GM15510 (cell line): ENCODE data around the gene PDGFD.

Experiments
- POLR2A ChIP-seq: IDR thresholded peaks from 3 replicates; pipeline ENCODE4 v1.6.1; 2011; ENCODE audit warnings: borderline replicate concordance; ENCODE audit not compliant: insufficient read length; ENCODE audit errors: extremely low read depth

PDGFD gene

DNA sequence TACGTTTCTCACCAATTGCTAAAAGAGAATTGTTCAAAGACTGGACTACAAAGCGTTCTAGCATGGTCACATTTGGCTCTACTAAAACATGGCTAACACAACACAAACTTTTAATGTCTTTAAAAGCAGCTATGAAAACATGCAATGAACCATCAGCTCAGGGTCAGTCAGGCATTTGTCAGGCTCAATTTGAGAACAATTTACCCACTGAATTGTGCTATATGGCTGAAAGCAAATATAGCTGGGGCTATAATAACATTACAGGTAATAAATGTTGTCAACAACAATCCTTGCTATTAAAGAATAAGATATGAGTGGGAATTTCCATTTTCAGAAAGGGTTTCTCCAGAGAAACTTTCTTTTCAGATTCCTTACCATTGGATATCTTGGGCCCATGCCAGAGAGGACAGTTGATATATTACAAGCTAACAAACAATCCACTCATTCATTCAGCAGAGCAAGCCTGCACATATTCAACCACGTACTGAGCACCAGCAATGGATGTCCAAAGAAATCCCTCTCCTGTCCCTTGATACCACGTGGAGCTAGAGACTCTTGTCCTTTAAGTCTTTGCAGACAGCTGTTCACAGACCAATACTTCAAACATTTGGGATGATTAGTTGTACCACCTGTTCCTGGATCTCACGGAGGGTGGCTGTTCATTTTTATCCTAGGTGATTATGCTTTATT is 210.0 kb downstream of the PDGFD start:
- no peak for TF ChIP-seq POLR2A

GRCh38 chr11:103949781-103950180 is 214.2 kb downstream of the PDGFD start:
- TF ChIP-seq POLR2A = no peak

DNA sequence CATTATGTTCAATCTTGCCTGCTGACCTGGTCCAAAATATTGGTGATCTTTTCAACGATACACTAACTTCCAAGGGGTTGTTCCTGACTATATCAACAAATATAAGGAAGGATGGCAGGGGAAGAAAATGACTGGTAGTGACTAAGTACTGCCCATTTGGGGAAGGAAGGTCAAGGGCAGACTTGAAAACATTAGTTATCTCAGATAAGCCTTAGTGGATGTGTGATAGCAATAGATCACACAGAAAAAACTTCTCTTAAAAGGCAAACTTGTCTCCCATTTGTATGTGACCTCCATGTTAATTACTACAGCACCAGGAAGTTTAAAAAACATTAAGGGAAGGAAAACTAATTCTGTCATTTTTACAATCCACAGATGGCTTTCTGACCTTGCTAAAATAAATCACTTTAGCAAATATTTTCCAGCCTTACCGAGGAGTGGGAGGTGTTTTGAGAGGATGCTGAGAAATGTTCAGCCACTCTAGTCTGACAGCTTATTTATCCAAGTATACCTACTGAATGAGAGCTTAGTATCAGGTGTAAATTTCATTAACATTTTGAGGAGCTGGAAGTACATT is 215.7 kb downstream of the PDGFD start:
- no peak for TF ChIP-seq POLR2A

- no peak for TF ChIP-seq POLR2A
These were observed 216.4 kb downstream of the PDGFD start for GRCh38 chr11:103947546-103947919.

GRCh38 chr11:103946793-103947545 is 217.0 kb downstream of the PDGFD start:
- TF ChIP-seq POLR2A = no peak

- no peak for TF ChIP-seq POLR2A
These were observed 219.6 kb downstream of the PDGFD start for GRCh38 chr11:103944251-103944940.

DNA sequence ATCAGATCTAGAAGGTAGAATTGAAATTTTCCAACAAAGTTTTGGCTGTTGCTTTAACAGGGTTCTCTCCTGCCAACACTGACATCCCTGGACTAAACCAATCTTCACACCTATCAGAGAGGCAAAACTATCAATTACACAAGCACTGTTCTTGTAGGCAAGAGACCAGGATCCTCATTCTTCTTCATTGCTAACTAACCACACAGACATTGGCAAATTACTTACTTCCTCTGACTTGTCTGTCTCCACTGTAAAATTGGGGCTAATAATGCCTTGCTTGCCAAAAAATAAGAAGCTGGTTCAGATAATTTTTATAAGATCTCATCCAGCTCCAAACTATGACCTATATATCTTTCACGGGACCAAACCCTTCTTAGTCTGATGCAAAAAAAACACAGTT is 221.3 kb downstream of the PDGFD start:
- TF ChIP-seq POLR2A = no peak

DNA sequence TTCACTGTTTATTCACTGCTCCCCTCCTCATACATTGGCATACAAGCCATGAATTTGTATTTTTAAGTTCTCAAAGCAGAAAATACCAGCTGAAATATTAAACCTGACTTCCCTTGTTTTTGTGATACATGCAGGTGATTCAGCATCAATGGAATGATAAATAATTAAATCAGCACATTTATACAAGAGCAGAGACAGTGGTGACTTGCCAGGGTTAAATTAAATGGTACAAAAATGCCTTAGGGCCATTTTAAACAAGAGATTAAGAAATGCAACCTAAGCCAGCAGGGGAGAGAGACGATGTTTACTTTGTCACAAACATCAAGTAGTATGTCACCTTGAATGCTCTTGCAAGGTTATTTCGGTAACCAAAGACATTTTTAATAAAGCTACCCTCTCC is 223.4 kb downstream of the PDGFD start:
- no peak for TF ChIP-seq POLR2A

DNA sequence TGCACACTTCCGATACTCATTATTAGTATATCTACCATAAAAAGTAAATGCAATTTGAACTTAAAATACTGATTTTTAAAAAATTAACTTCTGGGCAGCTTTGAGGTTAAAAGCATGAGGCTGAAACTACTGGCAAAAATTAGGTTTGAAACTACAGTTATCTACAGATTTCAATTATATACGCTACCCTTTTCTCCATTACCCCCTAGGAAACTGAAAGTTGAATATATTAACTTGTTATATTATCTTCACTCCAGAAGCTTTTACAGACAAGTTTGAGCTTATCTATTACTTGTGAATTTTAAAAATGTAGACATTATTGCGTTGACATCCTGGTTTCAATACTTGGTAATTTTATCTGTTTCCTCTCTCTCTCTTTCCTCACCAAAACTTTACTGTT is 224.3 kb downstream of the PDGFD start:
- no peak for TF ChIP-seq POLR2A

- TF ChIP-seq POLR2A = no peak
These were observed 227.9 kb downstream of the PDGFD start for GRCh38 chr11:103936059-103936458.

DNA sequence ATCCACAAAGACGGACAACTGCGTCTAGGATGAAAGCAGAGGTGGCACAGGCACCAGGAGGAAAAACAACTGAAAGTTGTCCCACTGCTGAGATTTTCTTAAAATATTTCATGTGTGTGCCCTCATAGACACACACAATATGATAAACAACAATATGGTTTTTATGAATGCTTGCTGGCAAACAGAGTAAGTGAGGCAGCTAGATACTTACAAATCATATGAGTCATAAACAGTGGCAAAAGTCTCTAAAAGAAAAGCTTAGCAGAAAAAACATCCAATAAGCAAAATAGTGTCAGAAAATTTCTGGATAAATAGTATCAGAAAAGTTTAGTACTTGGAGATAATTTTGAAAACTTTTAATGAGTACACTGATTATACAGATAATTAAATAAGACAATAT is 228.7 kb downstream of the PDGFD start:
- TF ChIP-seq POLR2A = no peak

GRCh38 chr11:103929170-103929903 is 234.6 kb downstream of the PDGFD start:
- TF ChIP-seq POLR2A = no peak

DNA sequence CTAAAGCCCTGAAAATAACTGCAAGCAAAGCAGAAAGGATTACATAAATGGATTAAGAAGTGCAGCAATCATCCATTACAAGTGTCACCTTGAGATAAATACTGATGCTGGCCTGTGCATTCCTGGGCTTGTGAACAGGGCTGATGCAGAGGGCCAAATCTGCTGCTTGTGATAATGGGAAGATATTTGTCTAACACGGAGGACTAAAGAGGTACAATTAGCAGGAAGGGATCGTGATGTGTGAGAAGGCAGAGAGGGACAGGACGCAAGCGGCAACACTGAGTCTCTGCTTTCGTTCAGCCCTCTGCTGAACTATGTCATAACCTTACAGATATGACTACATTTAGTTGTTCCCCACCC is 235.2 kb downstream of the PDGFD start:
- TF ChIP-seq POLR2A = no peak

- no peak for TF ChIP-seq POLR2A
These were observed 235.7 kb downstream of the PDGFD start for GRCh38 chr11:103928040-103928801.

- TF ChIP-seq POLR2A = no peak
These were observed 236.4 kb downstream of the PDGFD start for GRCh38 chr11:103927535-103927934.

GRCh38 chr11:103926990-103927389 is 237.0 kb downstream of the PDGFD start:
- no peak for TF ChIP-seq POLR2A
